OCI-LY1 (cell line): ENCODE measurements around the gene SPATA21.

Experiments used
- H2AFZ ChIP-seq: fragments of 200-600 bp; sonication (generic), shearing (Covaris generic); 2 replicates; pipeline ENCODE4 v1.6.0; 2014; ENCODE audit warnings: antibody characterized with exemption, mild to moderate bottlenecking, low read length
- H3F3A ChIP-seq: fragments of 200-600 bp; sonication (generic), shearing (Covaris generic); 2 replicates; pipeline ENCODE4 v1.6.0; 2014; ENCODE audit warnings: mild to moderate bottlenecking, antibody characterized with exemption, low read length, moderate library complexity; ENCODE audit not compliant: insufficient read depth
- H3K27ac ChIP-seq: fragments of 200-600 bp; sonication (generic); 2 replicates; pipeline ENCODE4 v1.5.1; 2014; ENCODE audit warnings: low read length, mixed run types, mild to moderate bottlenecking, low read depth; ENCODE audit not compliant: poor library complexity, severe bottlenecking
- H3K27me3 ChIP-seq: fragments of 200-600 bp; sonication (generic); 2 replicates; pipeline ENCODE4 v1.6.0; 2014; ENCODE audit warnings: antibody characterized with exemption, mild to moderate bottlenecking, low read length, moderate library complexity; ENCODE audit not compliant: insufficient read depth
- H3K36me3 ChIP-seq: fragments of 200-600 bp; sonication (generic); 2 replicates; pipeline ENCODE4 v1.6.1; 2014; ENCODE audit warnings: mild to moderate bottlenecking, antibody characterized with exemption, low read length, moderate library complexity, mixed read lengths; ENCODE audit not compliant: insufficient read depth
- H3K4me1 ChIP-seq: fragments of 200-600 bp; sonication (generic); 2 replicates; pipeline ENCODE4 v1.5.1; 2014; ENCODE audit warnings: mild to moderate bottlenecking, low read length, moderate library complexity; ENCODE audit not compliant: insufficient read depth, severe bottlenecking
- H3K4me2 ChIP-seq: fragments of 200-600 bp; sonication (generic), shearing (Covaris generic); 2 replicates; pipeline ENCODE4 v1.6.1; 2014; ENCODE audit warnings: low read length
- H3K4me3 ChIP-seq: fragments of 200-600 bp; sonication (generic); 2 replicates; pipeline ENCODE4 v1.5.1; 2014; ENCODE audit warnings: low read length, low read depth, mild to moderate bottlenecking, mixed read lengths; ENCODE audit not compliant: poor library complexity, severe bottlenecking
- H3K79me2 ChIP-seq: fragments of 200-600 bp; shearing (Covaris generic); 2 replicates; pipeline ENCODE4 v1.6.1; 2016; ENCODE audit warnings: mixed run types, low read length, mixed read lengths; ENCODE audit not compliant: insufficient read depth
- H3K9ac ChIP-seq: fragments of 200-600 bp; sonication (generic), shearing (Covaris generic); 2 replicates; pipeline ENCODE4 v1.6.1; 2014; ENCODE audit warnings: mild to moderate bottlenecking, low read length, mixed read lengths
- H3K9me2 ChIP-seq: fragments of 200-600 bp; sonication (generic), shearing (Covaris generic); 2 replicates; pipeline ENCODE4 v1.6.1; 2014; ENCODE audit warnings: low read depth, mild to moderate bottlenecking, low read length, mixed read lengths
- H3K9me3 ChIP-seq: fragments of 200-600 bp; shearing (Covaris generic); 2 replicates; pipeline ENCODE4 v1.6.1; 2014; ENCODE audit warnings: low read length, mixed read lengths
- H4K20me1 ChIP-seq: fragments of 200-600 bp; sonication (generic), shearing (Covaris generic); 2 replicates; pipeline ENCODE4 v1.6.0; 2016; ENCODE audit warnings: mild to moderate bottlenecking, low read length; ENCODE audit not compliant: insufficient read depth
- EZH2 ChIP-seq: fragments of 200-600 bp; sonication (generic), shearing (Covaris generic); IDR thresholded peaks from 2 replicates; pipeline ENCODE4 v1.8.0; 2017; ENCODE audit warnings: borderline replicate concordance, mixed run types, mild to moderate bottlenecking, antibody characterized with exemption, low read length, moderate library complexity, mixed read lengths
- TF ChIP-seq, protein P1 (sequence below): fragments of 200-600 bp; sonication (generic), shearing (Covaris generic); IDR thresholded peaks from 2 replicates; pipeline ENCODE4 v1.5.1; 2017; ENCODE audit warnings: mild to moderate bottlenecking, antibody characterized with exemption, low read length, moderate library complexity, mixed read lengths

The SPATA21 gene

GRCh38 chr1:16378443-16378842 is 58.8 kb downstream of the SPATA21 start:
- H3K4me2 ChIP-seq, result no peak overlapping the region

GRCh38 chr1:16376971-16377370 is 60.3 kb downstream of the SPATA21 start:
- Histone ChIP-seq H3K79me2 (peaks cover 90% of the 10 kb centered on the region), H3F3A (no peaks in the 10 kb centered on the region), H3K9me2 (no peaks in the 10 kb centered on the region), H3K4me1 (peaks cover 8% of the 10 kb centered on the region), H3K27ac (no peak overlapping the region), H3K9ac (no peak overlapping the region), H2AFZ (no peak overlapping the region), H3K4me2 (no peak overlapping the region), H3K4me3 (no peak overlapping the region), H3K9me3 (no peaks in the 10 kb centered on the region), H3K27me3 (no peaks in the 10 kb centered on the region), H3K36me3 (peaks cover 6% of the 10 kb centered on the region; the same call in 1 of the 2 replicates), H4K20me1 (0 out of 2 replicates have a peak, but pooled peaks cover 2% of the 10 kb centered on the region)
- TF ChIP-seq, protein P1, sequence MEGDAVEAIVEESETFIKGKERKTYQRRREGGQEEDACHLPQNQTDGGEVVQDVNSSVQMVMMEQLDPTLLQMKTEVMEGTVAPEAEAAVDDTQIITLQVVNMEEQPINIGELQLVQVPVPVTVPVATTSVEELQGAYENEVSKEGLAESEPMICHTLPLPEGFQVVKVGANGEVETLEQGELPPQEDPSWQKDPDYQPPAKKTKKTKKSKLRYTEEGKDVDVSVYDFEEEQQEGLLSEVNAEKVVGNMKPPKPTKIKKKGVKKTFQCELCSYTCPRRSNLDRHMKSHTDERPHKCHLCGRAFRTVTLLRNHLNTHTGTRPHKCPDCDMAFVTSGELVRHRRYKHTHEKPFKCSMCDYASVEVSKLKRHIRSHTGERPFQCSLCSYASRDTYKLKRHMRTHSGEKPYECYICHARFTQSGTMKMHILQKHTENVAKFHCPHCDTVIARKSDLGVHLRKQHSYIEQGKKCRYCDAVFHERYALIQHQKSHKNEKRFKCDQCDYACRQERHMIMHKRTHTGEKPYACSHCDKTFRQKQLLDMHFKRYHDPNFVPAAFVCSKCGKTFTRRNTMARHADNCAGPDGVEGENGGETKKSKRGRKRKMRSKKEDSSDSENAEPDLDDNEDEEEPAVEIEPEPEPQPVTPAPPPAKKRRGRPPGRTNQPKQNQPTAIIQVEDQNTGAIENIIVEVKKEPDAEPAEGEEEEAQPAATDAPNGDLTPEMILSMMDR, result no peak
- no peak for TF ChIP-seq EZH2

More at GRCh38 chr1:16378443-16378842, 58.8 kb downstream of the SPATA21 start:
- Histone ChIP-seq H3K27me3 (no peaks in the 10 kb centered on the region), H2AFZ (no peak overlapping the region), H3K9ac (no peak overlapping the region), H3K4me1 (peaks cover 8% of the 10 kb centered on the region), H3K9me3 (no peaks in the 10 kb centered on the region), H3K79me2 (peaks cover 90% of the 10 kb centered on the region), H3K36me3 (no peaks in the 10 kb centered on the region), H3F3A (no peaks in the 10 kb centered on the region), H3K4me3 (no peak overlapping the region), H3K9me2 (no peaks in the 10 kb centered on the region), H4K20me1 (0 out of 2 replicates have a peak, but pooled peaks cover 2% of the 10 kb centered on the region), H3K27ac (no peak overlapping the region)
- TF ChIP-seq, protein P1, result no peak
- no peak for TF ChIP-seq EZH2

- Histone ChIP-seq H3K4me2 (no peak overlapping the region), H3K27ac (no peak overlapping the region), H3K9me3 (no peaks in the 10 kb centered on the region), H2AFZ (no peak overlapping the region), H3K9me2 (no peaks in the 10 kb centered on the region), H3K79me2 (peaks cover 91% of the 10 kb centered on the region), H3K9ac (no peak overlapping the region), H3K4me3 (no peak overlapping the region), H3F3A (no peaks in the 10 kb centered on the region), H3K36me3 (peaks cover 6% of the 10 kb centered on the region; the same call in 1 of the 2 replicates), H3K4me1 (peaks cover 8% of the 10 kb centered on the region), H3K27me3 (no peaks in the 10 kb centered on the region), H4K20me1 (0 out of 2 replicates have a peak, but pooled peaks cover 2% of the 10 kb centered on the region)
- TF ChIP-seq EZH2, result no peak
- TF ChIP-seq, protein P1, result no peak
Observed at GRCh38 chr1:16375521-16376340, 61.5 kb downstream of the SPATA21 start.
